ENCODE results near the gene PTK7. TPM values are rescaled to one million over a fixed set of nuclear protein-coding genes. Genes with fewer than 3 reads are reported as not detected.
A peak's percentile ranks its signal among the peaks of the same experiment; 100 is the strongest.

The PTK7 gene
- total RNA-seq, 1 donor from 2014 or later, result 26.8 TPM

- DNase-seq (ENCODE audit: low read depth in 2 of 2), result no peak
Measured at GRCh38 chr6:43178951-43179830, 103.1 kb downstream of the PTK7 start.

DNA sequence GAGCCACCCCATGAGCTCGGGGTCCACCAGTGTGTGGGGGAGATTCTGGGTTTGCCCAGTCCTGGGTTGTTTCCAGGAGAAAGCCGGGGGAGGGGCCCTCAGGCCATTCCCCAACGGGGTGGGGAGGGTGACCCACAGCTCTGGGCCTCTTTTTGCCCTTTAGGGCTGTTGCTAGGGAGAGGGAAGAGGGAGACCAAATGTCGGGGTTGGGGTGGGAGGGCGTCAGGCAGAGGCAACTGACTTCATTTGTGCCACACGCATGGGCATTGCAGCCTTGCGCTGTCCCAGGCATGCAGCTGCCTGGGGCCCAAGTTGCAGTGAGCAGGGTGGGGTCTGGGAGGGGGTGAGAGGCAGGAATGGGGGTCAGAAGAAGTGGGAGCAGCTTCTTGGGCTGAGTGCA, 103.9 kb downstream of the PTK7 start:
- DNase-seq (ENCODE audit: low read depth in 2 of 2), result no peak

- DNase-seq (ENCODE audit: low read depth in 2 of 2), result peak in 1 of 2 donors; percentile 7
Measured at GRCh38 chr6:43180985-43181384, 104.9 kb downstream of the PTK7 start.

GRCh38 chr6:43181621-43181941, 105.5 kb downstream of the PTK7 start:
- DNase-seq (ENCODE audit: low read depth in 2 of 2), result no peak

DNA sequence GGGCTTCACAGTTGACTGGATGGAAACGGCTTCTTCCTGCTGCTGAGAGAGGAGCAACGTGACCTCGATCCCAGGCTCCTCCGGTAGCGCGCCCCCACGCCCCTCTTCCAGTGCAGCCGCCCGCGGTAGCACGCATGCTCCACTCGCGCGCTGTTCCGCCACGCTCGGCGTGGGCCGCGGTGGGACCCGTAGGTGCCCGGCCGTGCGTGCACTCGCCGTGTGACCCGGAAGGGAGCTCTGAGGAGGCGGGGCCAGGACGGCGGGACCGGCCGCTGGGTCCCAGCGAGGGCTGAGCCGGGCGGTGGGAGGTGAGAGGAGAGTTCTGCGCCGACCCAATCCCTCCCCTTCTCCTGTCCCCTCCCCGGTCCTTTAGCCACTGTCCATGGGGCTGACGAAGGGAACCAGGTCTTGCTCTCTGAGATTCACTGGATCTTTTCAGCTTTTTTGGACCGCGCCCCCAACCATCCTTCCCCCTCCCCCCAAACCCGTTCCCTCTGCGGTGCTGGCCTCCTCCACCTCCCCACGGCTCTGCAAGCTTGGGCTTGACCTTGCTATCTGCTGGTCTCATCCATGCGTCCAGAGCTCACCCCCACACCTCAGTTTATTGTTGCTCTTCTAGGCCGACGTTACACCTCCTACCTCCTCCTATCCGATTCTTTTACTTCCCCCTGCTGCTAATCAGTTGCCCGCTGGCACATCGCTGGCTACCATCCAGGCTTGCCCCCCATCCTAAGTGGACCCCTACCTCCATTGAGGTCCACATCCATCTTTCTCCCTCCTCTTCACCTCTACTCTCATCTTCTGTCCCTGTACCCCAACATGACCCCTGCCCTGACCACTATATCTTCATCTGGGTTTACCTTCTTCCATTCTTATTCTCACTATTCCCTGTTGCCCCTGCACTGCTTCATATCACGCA, 106.1 kb downstream of the PTK7 start, which contains the start of gene CUL9:
Gene CUL9, plus strand, starts transcription at position 255 of the 919 bp plus-strand sequence. CDS start 2,115 bp downstream, outside the sequence.
- DNase-seq (ENCODE audit: low read depth in 2 of 2), result peak; percentile 76 to 85

- DNase-seq (ENCODE audit: low read depth in 2 of 2), result no peak
Measured at GRCh38 chr6:43183441-43183840, 107.3 kb downstream of the PTK7 start.

DNA sequence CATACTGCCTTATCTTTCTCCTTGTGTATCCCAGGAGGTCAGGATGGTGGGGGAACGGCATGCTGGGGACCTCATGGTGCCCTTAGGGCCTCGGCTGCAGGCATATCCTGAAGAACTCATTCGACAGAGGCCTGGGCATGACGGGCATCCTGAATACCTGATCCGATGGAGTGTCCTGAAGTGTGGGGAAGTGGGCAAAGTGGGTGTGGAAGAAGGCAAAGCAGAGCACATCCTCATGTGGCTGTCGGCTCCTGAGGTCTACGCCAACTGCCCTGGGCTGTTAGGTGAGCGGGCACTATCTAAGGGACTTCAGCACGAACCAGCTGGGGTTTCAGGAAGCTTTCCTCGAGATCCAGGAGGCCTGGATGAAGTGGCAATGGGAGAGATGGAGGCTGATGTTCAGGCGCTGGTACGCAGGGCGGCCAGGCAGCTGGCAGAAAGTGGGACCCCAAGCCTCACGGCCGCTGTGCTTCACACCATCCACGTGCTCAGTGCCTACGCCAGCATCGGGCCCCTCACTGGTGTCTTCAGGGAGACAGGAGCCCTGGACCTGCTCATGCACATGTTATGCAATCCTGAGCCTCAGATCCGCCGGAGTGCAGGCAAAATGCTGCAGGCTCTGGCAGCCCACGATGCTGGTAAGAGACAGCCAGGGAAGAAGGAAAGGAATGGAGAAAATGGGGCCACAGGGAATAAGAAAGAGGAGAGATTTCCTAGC, 108.3 kb downstream of the PTK7 start:
- DNase-seq (ENCODE audit: low read depth in 2 of 2), result no peak

- DNase-seq (ENCODE audit: low read depth in 2 of 2), result no peak
Measured at GRCh38 chr6:43185391-43185985, 109.4 kb downstream of the PTK7 start.

GRCh38 chr6:43186019-43186418, 109.9 kb downstream of the PTK7 start:
- no peak for DNase-seq (ENCODE audit: low read depth in 2 of 2)

GRCh38 chr6:43186706-43187105, 110.6 kb downstream of the PTK7 start:
- DNase-seq (ENCODE audit: low read depth in 2 of 2), result no peak

GRCh38 chr6:43187821-43188220, 111.7 kb downstream of the PTK7 start:
- no peak for DNase-seq (ENCODE audit: low read depth in 2 of 2)

DNA sequence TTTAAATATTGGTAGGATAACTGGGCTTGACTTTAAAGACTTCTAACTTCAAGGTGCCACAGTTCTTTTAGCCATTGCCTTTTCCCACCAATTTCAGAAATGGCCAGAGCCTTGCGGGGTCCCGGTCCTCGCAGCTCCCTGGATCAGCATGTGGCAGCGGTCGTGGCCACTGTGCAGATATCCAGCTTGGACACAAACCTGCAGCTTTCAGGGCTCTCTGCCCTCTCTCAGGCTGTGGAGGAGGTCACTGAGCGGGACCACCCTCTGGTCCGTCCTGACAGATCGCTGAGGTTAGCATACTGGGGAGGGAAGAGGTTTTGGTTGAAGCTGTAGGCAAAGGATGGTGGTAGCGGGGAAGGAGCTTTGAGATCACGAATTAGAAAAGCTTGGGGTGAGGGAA, 112.3 kb downstream of the PTK7 start:
- no peak for DNase-seq (ENCODE audit: low read depth in 2 of 2)

DNA sequence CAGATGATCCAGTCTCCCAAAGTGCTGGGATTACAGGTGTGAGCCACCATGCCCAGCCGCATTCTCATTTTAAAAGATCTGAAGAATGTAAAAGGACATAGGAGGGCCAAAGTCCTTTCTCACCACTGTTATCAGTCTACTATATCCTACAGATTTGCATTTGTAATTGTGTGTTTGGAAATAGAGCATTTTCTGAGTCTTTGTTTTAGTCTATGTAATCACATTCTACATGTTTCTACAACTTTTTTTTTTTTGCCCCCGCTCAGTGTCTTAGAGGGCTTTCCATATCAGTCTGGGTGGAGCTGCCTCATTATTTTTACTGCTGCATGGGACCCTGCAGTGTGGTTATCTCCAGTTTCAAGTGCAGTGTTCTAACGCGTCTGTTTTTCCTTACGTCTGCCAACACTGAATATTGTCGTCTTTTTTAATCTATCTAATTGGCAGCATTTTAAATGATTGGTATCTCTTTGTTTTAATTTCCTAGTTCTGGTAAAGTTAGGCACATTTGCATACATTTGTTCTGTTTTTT, 113.7 kb downstream of the PTK7 start:
- no peak for DNase-seq (ENCODE audit: low read depth in 2 of 2)

DNA sequence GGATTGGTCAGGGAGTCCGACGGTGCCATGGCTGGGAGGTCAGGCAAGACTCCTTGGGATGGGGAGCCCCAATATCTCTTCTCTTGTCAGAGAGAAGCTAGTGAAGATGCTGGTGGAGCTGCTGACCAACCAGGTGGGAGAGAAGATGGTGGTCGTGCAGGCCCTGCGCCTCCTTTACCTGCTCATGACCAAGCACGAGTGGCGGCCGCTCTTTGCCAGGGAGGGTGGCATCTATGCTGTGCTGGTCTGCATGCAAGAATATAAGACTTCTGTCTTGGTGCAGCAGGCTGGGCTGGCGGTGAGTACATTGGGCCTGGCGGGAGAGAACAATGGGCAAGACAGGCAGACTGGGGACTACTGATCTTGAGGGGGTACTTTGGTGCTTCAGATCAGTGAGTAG, 116.8 kb downstream of the PTK7 start:
- DNase-seq (ENCODE audit: low read depth in 2 of 2), result no peak

- no peak for DNase-seq (ENCODE audit: low read depth in 2 of 2)
Measured at GRCh38 chr6:43193929-43194328, 117.8 kb downstream of the PTK7 start.

DNA sequence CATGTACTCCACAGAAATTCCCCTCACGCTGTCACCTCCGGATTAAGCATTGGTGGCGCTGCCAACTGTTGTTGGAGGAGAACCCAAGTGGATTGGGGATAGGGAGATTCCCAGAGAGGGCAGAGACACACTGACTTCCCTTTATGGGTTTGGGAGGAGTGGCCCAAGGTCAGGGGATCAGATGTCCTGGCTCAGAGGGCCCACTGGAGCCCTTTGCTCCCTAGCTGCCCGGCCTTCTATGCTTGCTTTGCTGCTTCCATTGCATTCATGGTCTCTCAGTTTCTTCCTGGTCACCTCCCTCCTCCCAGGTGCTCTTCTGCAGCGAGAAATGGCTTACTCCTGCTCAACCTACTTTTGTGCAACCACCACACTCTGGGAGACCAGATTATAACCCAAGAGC, 120.2 kb downstream of the PTK7 start:
- DNase-seq (ENCODE audit: low read depth in 2 of 2), result no peak

DNA sequence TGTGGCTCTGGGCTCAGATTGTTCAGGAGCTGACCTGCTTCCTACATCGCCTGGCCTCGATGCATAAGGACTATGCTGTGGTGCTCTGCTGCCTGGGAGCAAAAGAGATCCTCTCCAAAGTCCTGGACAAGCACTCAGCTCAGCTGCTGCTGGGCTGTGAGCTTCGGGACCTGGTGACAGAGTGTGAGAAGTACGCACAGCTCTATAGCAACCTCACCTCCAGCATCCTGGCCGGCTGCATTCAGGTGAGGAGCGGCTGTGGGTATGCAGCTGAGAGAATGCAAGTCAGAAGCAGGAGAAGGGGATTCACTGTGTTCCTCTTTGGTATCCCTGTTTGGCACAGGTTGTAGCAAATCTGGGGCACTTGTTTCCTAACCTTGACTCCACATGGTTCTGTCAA, 123.8 kb downstream of the PTK7 start:
- DNase-seq (ENCODE audit: low read depth in 2 of 2), result no peak

- DNase-seq (ENCODE audit: low read depth in 2 of 2), result no peak
Measured at GRCh38 chr6:43200541-43200940, 124.4 kb downstream of the PTK7 start.

DNA sequence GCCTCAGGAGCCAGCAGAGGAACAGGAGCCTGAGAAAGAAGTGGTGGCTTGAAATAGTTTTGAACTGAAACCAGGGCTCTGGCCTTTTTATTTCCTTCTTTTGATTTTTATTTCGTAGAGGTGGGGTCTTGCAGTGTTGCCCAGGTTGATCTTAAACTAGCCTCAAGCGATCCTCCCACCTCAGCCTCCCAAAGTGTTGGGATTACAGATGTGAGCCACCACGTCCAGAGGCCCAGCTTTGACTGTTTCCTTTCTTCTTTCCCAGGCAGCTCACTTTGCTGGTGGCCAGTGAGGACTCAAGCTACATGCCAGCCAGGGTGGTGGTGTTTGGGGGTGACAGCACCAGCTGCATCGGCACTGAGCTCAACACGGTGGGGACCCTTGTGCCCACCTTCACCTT, 126.3 kb downstream of the PTK7 start:
- no peak for DNase-seq (ENCODE audit: low read depth in 2 of 2)

GRCh38 chr6:43203029-43203717, 127.1 kb downstream of the PTK7 start:
- no peak for DNase-seq (ENCODE audit: low read depth in 2 of 2)

DNA sequence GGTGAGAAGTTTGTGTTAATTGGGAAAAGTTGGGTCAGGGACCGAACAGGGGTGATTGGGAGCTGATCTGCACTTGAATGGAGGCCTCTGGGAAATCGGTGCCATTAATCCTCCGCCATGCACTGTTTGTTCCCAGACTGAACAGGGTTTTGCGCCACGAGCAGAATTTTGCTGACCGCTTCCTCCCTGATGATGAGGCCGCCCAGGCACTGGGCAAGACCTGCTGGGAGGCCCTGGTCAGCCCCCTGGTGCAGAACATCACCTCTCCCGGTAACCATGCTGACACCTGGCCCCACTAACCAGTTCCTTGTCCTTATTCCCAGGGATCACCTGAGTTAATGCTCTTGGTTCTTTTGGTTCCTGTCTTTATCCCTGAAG, 127.6 kb downstream of the PTK7 start:
- no peak for DNase-seq (ENCODE audit: low read depth in 2 of 2)

All from lung microvascular endothelial cell (primary cell).